ENCODE results near the gene STRN3. TPM values are rescaled to one million over a fixed set of nuclear protein-coding genes. Genes with fewer than 3 reads are reported as not detected.

STRN3 gene
- total and polyA plus RNA-seq, 10 of the 15 experiments (the other 5 are each of a cell fraction or from before 2014, with no cell fraction given) = 7.8 to 27.9 (median 14.1) TPM

DNA sequence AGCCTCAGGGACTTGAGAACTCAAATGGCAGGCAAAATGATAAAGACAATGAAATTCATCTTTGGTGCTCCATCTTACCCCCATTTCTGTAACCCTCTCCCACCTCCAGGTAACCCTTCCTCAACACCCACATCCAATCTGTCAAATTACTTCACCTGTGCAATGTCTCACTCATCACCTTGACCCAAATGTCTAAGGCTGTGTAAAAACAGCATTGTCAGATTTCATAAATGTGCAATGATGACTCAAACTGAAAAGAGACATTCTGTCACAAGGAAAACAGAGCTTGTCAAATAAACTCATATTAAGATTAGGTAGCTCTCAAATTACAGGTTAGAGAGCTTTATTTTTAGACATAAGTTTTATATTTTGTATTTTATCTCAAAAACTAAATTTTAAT lies 171.7 kb downstream of the STRN3 start (continued):
- TF ChIP-seq MXI1 (IDR thresholded peaks at IDR 0.05; ENCODE audit: low read depth, low read length) (no peak), BCL11A (IDR thresholded peaks at IDR 0.05; ENCODE audit: low read depth, low read length) (peak; percentile 89), ZSCAN29 (IDR thresholded peaks at IDR 0.05) (no peak), ZNF217 (IDR thresholded peaks at IDR 0.05) (peak; percentile 77), WRNIP1 (IDR thresholded peaks at IDR 0.05; ENCODE audit: borderline replicate concordance, low read depth, low read length) (no peak), ZNF622 (IDR thresholded peaks at IDR 0.05) (no peak), TCF12 (IDR thresholded peaks at IDR 0.05; ENCODE audit: low read depth, low read length) (peak; percentile 46; the same call in 1 of the 2 replicates), TBL1XR1 (IDR thresholded peaks at IDR 0.05; ENCODE audit: low read depth, low read length) (no peak), SMARCA5 (IDR thresholded peaks at IDR 0.05) (no peak), MYB (IDR thresholded peaks at IDR 0.05; ENCODE audit: borderline replicate concordance, low read depth, low read length) (no peak), SREBF1 (IDR thresholded peaks at IDR 0.05; ENCODE audit: low read length) (no peak), ZNF274 (IDR thresholded peaks at IDR 0.05; ENCODE audit: insufficient read depth, insufficient read length) (no peak), SMAD5 (IDR thresholded peaks at IDR 0.05; ENCODE audit: low read depth) (no peak), POLR2A (IDR thresholded peaks at IDR 0.05; ENCODE audit: low read depth, low read length) (no peak)
- TF ChIP-seq, protein P1, sequence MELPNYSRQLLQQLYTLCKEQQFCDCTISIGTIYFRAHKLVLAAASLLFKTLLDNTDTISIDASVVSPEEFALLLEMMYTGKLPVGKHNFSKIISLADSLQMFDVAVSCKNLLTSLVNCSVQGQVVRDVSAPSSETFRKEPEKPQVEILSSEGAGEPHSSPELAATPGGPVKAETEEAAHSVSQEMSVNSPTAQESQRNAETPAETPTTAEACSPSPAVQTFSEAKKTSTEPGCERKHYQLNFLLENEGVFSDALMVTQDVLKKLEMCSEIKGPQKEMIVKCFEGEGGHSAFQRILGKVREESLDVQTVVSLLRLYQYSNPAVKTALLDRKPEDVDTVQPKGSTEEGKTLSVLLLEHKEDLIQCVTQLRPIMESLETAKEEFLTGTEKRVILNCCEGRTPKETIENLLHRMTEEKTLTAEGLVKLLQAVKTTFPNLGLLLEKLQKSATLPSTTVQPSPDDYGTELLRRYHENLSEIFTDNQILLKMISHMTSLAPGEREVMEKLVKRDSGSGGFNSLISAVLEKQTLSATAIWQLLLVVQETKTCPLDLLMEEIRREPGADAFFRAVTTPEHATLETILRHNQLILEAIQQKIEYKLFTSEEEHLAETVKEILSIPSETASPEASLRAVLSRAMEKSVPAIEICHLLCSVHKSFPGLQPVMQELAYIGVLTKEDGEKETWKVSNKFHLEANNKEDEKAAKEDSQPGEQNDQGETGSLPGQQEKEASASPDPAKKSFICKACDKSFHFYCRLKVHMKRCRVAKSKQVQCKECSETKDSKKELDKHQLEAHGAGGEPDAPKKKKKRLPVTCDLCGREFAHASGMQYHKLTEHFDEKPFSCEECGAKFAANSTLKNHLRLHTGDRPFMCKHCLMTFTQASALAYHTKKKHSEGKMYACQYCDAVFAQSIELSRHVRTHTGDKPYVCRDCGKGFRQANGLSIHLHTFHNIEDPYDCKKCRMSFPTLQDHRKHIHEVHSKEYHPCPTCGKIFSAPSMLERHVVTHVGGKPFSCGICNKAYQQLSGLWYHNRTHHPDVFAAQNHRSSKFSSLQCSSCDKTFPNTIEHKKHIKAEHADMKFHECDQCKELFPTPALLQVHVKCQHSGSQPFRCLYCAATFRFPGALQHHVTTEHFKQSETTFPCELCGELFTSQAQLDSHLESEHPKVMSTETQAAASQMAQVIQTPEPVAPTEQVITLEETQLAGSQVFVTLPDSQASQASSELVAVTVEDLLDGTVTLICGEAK (IDR thresholded peaks at IDR 0.05; ENCODE audit: borderline replicate concordance) = no peak
- TF ChIP-seq, protein P2, sequence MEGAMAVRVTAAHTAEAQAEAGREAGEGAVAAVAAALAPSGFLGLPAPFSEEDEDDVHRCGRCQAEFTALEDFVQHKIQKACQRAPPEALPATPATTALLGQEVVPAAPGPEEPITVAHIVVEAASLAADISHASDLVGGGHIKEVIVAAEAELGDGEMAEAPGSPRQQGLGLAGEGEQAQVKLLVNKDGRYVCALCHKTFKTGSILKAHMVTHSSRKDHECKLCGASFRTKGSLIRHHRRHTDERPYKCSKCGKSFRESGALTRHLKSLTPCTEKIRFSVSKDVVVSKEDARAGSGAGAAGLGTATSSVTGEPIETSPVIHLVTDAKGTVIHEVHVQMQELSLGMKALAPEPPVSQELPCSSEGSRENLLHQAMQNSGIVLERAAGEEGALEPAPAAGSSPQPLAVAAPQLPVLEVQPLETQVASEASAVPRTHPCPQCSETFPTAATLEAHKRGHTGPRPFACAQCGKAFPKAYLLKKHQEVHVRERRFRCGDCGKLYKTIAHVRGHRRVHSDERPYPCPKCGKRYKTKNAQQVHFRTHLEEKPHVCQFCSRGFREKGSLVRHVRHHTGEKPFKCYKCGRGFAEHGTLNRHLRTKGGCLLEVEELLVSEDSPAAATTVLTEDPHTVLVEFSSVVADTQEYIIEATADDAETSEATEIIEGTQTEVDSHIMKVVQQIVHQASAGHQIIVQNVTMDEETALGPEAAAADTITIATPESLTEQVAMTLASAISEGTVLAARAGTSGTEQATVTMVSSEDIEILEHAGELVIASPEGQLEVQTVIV (IDR thresholded peaks at IDR 0.05; ENCODE audit: borderline replicate concordance, partially characterized antibody) = no peak
- TF ChIP-seq, protein P3, sequence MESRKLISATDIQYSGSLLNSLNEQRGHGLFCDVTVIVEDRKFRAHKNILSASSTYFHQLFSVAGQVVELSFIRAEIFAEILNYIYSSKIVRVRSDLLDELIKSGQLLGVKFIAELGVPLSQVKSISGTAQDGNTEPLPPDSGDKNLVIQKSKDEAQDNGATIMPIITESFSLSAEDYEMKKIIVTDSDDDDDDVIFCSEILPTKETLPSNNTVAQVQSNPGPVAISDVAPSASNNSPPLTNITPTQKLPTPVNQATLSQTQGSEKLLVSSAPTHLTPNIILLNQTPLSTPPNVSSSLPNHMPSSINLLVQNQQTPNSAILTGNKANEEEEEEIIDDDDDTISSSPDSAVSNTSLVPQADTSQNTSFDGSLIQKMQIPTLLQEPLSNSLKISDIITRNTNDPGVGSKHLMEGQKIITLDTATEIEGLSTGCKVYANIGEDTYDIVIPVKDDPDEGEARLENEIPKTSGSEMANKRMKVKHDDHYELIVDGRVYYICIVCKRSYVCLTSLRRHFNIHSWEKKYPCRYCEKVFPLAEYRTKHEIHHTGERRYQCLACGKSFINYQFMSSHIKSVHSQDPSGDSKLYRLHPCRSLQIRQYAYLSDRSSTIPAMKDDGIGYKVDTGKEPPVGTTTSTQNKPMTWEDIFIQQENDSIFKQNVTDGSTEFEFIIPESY (IDR thresholded peaks at IDR 0.05) = no peak
- TF ChIP-seq, protein P4, sequence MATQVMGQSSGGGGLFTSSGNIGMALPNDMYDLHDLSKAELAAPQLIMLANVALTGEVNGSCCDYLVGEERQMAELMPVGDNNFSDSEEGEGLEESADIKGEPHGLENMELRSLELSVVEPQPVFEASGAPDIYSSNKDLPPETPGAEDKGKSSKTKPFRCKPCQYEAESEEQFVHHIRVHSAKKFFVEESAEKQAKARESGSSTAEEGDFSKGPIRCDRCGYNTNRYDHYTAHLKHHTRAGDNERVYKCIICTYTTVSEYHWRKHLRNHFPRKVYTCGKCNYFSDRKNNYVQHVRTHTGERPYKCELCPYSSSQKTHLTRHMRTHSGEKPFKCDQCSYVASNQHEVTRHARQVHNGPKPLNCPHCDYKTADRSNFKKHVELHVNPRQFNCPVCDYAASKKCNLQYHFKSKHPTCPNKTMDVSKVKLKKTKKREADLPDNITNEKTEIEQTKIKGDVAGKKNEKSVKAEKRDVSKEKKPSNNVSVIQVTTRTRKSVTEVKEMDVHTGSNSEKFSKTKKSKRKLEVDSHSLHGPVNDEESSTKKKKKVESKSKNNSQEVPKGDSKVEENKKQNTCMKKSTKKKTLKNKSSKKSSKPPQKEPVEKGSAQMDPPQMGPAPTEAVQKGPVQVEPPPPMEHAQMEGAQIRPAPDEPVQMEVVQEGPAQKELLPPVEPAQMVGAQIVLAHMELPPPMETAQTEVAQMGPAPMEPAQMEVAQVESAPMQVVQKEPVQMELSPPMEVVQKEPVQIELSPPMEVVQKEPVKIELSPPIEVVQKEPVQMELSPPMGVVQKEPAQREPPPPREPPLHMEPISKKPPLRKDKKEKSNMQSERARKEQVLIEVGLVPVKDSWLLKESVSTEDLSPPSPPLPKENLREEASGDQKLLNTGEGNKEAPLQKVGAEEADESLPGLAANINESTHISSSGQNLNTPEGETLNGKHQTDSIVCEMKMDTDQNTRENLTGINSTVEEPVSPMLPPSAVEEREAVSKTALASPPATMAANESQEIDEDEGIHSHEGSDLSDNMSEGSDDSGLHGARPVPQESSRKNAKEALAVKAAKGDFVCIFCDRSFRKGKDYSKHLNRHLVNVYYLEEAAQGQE (IDR thresholded peaks at IDR 0.05; ENCODE audit: low read depth, low read length) = no peak
